EL (cell line): ENCODE data around the gene TNNT1.
A peak's percentile ranks its signal among the peaks of the same experiment; 100 is the strongest.
"Not testable (repeated sequence)": the region's sequence is repeated elsewhere in the genome, so short reads cannot be mapped to it uniquely, and the experiment has no call there.

Source experiments
- DNase-seq: peaks from one replicate; pipeline ENCODE4 v3.0.0-alpha.2; 2016

TNNT1 gene

GRCh38 chr19:55166530-55167268 is 17.7 kb upstream of the TNNT1 start, which contains the start of gene DNAAF3:
TSS of gene DNAAF3 (minus strand) at chr19:55166613. CDS start at chr19:55166413, 200 bp downstream.
- DNase-seq, result peak; percentile 98

GRCh38 chr19:55165952-55166529 is 17.0 kb upstream of the TNNT1 start:
- peak; percentile 82 for DNase-seq

- DNase-seq, result no peak
These were observed 12.7 kb upstream of the TNNT1 start for GRCh38 chr19:55161571-55162322.

- DNase-seq, result no peak
These were observed 12.0 kb upstream of the TNNT1 start for GRCh38 chr19:55160986-55161365.

GRCh38 chr19:55160128-55160985 is 11.4 kb upstream of the TNNT1 start:
- DNase-seq, result peak; percentile 90

- DNase-seq, result peak; percentile 72
These were observed 10.1 kb upstream of the TNNT1 start for GRCh38 chr19:55158848-55159749.

- DNase-seq, result no peak
These were observed 9.4 kb upstream of the TNNT1 start for GRCh38 chr19:55158423-55158822.

GRCh38 chr19:55157064-55157908 is 8.3 kb upstream of the TNNT1 start, which contains the start of gene TNNI3:
TSS of gene TNNI3 (minus strand) at chr19:55157732. CDS start at chr19:55157589, 143 bp downstream.
- DNase-seq, result no peak

GRCh38 chr19:55156202-55157063 is 7.4 kb upstream of the TNNT1 start:
- peak; percentile 46 for DNase-seq

GRCh38 chr19:55155784-55156183 is 6.8 kb upstream of the TNNT1 start:
- not testable (repeated sequence) for DNase-seq

GRCh38 chr19:55153652-55154264 is 4.8 kb upstream of the TNNT1 start:
- no peak for DNase-seq

- DNase-seq, result peak; percentile 28
These were observed 3.0 kb upstream of the TNNT1 start for GRCh38 chr19:55152017-55152416.

- DNase-seq, result no peak
These were observed 1.3 kb downstream of the TNNT1 start for GRCh38 chr19:55147545-55148251.

GRCh38 chr19:55146705-55147273 is 2.2 kb downstream of the TNNT1 start:
- peak; percentile 58 for DNase-seq

GRCh38 chr19:55146078-55146704 is 2.8 kb downstream of the TNNT1 start:
- DNase-seq, result peak; percentile 55

GRCh38 chr19:55145232-55145631 is 3.8 kb downstream of the TNNT1 start:
- DNase-seq, result no peak

GRCh38 chr19:55141696-55142095 is 7.3 kb downstream of the TNNT1 start:
- no peak for DNase-seq

GRCh38 chr19:55137915-55138314 is 11.1 kb downstream of the TNNT1 start:
- DNase-seq, result no peak
